Endothelial cell of hepatic sinusoid (primary cell): ENCODE measurements around the gene KCNN3.
"Not testable (repeated sequence)": the region's sequence is repeated elsewhere in the genome, so short reads cannot be mapped to it uniquely, and the experiment has no call there.

Experiments used
- in situ Hi-C: cut with HindIII; loops from 2 replicates; pipeline ENCODE4 v1.10.0; 2017; ENCODE audit warnings: low sequenced_read_pairs

Gene KCNN3

DNA sequence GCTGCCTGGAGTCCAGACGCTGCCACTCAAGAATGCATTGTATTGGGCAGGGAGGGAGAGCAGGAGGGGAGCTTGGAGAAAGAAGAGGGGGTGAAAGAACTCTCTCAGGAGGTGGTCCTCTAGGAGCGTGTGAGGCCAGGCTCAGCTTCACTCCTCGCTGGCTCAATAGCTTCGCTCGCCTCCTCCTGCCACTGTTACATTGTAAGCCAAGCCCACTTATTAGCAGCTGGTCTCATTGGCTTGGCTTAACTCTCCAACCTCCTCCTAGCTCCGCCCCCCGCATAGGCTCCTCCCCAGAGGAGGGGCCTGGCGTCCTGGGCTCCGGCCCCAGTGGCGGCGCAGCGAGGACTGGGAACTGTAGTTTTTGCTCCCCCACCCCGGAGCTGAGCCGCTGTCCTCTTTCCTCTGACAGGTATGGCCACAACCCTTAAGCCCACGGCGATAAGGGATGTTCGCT, at the start of gene KCNN3:
Gene KCNN3 (minus strand): TSS at position 167 of the 457 bp plus-strand sequence. CDS start 317 bp downstream, outside the sequence.
- in situ Hi-C loops: loop anchor here (5.0 to 10.0 kb wide), 2 partner anchors 42 to 145 kb away; no protein-coding TSS in a partner anchor

DNA sequence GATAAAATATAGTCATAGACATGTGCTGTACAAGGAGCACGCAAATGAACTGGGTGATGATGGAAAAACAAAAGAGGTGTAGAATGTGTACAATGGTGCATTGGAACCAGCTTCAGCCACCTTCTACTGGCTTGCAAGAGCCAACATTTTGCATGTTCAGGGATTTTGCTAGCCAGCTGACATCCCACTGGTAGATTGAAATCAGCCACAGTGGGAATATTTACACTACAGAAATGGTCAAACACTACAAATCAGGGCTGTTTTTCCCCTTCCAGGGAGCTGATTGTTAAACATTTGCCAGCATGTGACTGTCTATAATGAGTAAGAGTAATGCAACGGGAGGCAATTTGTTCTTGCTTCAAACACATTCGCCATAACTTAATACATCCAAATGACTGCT, 43.2 kb upstream of the KCNN3 start:
- in situ Hi-C loops: loop anchor here (5.0 to 10.0 kb wide), 5 partner anchors 41 to 128 kb away; partner anchors contain the start of genes KCNN3 and PBXIP1

DNA sequence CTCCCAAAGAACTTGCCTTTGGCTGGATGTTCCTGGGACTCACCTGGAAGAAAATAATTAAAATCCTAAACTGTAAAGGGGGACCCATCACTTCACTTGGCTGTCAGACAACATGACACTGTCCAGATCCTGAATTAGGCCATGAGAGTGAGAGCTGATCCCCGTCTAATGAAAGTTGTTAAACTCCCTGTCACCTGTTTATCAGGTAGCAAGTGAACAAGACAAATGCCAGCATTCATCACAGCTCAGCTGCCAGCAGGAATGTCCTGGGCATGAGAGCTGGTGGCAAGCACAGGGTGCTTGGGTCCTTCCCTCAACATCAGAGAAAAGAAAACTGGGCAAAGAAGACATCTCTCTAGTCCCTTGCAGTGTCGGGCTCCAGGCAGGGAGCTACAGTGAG, 42.7 kb upstream of the KCNN3 start:
- in situ Hi-C loops: loop anchor here (5.0 to 10.0 kb wide), 5 partner anchors 40 to 128 kb away; partner anchors contain the start of genes KCNN3 and PBXIP1

DNA sequence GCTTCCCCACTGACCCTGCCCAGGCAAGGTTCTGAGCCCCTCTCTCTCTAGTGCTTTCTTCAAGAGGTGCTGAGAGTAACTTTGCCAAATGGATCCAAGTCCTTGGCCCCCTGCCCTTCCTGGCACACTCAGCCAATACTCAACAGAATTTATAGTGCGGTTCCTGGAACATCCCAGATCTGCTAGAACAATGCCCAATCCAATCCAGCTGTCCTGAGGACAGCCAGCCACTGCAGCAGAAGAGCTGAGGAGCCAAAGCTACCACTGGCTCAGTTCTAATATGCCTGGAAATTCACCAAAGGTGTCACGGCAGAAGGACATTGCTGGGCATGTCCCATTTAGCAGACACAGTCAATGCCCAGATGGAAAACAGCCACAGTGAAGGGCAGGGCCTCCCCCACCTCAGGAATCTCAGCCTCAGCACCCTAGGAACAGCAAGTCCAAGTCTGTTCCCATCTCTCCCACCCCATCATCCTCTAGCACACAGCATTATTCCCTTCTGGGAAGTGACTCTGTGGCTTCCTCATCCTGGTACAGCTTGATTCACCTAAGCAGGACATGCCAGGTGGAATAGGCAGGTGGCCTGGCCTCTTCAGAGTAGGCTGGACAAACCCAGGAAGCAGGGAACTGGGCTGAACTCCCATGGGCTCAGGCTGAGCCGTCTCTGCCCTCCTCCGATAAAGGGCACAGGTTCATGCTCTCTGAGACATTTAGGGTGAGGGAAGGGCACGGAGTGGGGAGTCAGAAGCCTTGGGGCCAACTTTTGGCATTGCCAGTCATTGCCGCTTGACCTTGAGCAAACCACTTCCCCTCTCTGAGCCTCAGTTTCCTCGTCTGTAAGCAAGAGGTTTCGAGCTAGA, 41.8 kb upstream of the KCNN3 start:
- in situ Hi-C loops: loop anchor here (5.0 to 10.0 kb wide), 5 partner anchors 40 to 127 kb away; partner anchors contain the start of genes KCNN3 and PBXIP1

DNA sequence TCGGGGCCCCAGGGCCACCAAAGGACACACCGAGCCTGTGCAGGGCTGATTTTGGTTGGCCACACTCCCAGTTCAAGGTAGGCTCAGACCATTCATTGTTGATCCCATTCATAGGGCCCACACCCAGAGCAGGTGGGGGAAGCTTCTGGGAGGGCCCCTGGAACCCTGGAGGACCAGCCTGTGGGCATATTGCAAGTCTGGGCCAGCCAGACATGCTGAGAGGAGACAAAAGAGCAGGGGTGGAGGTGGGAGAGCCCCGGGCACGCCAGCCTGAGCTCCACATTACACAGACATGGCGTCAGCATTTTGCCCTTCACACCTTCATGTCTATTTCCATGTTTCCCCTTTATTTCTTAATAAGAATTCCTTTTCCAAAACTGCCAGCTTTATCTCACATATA, 40.8 kb upstream of the KCNN3 start:
- in situ Hi-C loops: loop anchor here (5.0 to 10.0 kb wide), 5 partner anchors 39 to 126 kb away; partner anchors contain the start of genes KCNN3 and PBXIP1

DNA sequence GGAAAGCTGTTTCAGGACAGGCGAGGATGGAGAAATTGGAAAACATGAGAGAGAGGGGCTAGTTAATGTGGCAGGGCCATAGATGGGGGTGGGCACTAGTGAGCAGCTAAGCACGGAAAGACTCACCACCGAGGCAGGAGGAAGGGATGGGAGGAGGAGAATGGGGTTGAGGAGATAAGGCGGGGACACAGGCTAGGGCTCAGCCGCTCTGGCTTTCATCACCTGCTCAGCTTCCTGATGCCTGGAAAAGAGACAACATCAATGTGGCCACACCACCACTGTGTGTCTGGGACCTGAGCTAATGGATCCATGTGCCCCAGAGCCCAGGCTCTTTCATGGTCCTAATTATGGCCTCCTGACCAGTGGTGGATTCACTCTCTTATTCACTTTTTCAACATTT, 38.9 kb upstream of the KCNN3 start:
- in situ Hi-C loops: no loop called here

DNA sequence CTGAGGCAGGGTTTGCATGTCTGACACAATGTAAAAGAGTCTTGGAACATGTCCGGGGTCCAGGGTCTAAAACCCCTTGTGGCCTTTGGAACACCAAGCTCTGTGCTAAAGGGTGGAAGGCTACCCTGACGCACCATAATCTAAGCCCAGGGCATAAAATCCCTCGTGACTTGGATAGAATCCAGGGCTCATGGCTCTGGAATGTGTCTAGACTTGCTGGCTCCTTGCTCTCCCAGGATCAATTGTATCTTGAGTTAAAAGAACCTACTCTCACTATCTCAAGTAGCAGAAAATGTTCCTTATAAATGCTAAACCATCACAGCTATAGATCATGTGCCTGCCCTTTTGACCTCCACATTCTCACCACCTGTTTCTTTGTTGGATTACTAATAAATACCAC, 38.0 kb upstream of the KCNN3 start:
- in situ Hi-C loops: not testable (repeated sequence)

DNA sequence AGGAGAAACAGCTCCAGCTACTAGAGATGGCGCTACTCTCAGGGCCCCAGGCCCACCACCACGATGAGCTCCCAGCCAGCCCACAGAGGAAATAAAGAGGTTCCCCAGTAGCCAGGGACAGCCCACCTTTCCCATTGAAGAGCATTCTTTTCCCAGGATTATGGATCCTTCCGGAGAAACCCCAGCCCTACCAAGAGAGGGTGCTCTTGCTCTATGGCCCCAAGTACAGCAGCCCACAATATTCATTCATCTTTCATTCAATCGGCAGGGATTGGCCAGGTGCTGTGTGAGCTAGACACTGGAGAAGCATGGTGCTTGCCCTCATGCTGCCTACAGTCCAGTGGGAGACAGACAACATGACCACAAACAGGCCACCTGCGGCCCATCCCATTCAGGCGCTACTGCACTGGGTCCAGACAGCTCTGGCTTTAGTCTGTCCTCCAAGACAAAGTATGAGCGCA, 36.6 kb upstream of the KCNN3 start:
- in situ Hi-C loops: no loop called here

DNA sequence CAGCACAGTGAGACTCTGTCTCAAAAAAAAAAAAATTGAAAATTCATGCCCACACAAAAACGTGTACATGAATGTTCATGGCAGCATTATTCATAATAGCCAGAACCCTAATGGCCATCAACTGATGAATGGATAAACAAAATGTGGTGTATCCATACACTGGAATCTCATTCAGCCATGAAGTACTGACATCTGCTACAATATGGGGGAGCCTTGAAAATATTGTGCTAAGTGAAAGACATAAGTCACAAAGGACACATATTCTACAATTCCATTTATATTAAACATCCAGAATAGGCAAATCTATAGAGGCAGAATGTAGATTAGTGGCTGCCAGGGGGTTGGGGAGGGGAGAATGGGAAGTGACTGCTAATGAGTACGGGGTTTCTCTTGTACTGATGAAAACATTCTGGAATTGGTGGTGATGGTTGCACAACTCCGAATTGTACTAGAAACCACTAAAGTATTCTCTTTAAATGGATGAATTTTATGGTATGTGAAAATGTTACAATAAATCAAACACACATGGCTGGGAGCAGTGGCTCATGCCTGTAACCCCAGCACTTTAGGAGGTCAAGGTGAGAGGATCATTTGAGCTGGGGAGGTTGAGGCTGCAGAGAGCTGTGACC, 33.0 kb upstream of the KCNN3 start:
- in situ Hi-C loops: no loop called here

DNA sequence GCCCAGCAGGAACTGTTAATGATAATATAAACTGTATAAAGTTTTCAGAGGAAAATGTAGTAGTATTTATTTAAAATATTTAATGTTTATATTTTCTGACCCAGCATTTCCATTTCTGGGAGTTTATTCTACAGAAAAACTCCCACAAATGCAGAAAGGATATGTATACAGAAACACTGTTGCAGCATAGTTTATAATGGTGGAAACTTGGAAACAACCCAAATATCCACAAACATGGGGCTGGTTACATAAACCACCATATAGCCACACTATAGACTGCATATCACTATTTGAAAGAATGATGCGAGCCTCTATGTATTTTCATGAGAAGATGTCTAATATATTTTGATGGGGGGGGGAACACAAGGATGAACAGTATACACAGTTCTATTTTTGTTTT, 31.5 kb upstream of the KCNN3 start:
- in situ Hi-C loops: no loop called here

DNA sequence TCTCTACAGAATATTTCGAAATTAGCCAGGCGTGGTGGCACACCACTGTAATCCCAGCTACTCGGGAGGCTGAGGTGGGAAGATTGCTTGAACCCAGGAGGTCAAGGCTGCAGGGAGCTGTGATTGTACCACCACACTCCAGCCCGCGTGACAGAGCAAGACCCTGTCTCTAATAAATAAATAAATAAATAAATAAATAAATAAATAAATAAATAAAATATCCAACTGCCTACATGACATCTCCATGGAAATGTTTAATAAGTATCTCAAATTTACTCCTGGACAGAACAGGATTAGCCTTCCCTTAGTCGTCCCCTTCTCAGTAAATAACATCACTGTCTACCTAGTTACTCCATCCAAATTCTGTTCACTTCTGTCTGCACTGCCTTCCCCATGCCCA, 29.0 kb upstream of the KCNN3 start:
- in situ Hi-C loops: no loop called here

DNA sequence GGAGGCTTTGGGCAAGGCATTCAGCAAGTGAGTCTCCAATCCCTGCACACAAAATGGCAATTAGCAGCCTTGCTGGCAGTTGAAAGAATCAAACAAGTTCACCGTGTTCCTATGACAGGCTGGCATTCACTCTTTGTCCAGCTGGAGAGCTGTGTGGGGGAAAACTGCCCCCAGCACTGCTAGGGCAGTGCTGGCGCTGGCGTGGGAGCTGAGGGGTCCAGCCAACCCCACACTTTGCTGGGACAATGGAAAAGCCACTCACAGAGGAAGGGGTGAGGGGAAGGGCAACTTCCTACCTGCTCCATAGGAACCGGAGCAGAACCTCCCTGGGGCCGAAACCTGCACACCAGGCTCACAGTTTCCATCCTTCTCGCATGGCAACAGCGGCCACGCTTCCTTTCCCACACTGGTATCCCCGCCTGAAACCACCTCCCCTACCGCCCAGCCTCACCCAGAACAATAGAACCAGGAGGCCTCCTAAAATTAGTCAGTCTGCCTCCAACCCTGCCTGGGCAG, 26.7 kb upstream of the KCNN3 start:
- in situ Hi-C loops: no loop called here

DNA sequence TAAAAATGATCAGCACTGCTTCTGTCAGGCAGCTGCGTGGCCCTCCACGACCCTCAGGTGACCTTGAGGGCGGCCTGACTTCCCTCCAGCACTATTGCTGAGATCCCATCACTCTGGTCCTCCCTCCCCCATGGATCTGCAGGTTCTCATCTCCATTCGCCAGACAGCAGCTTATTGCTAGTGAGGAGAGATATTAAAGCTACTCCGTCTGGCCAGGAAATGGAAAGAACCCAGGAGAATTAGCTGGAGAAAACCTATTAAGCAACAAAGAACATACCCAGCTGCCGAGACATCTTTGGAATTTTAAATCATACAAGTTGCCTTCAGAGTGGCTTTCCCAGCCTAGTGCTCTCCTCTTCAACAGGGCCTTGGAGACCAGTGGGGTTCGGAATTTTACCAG, 25.7 kb upstream of the KCNN3 start:
- in situ Hi-C loops: no loop called here

DNA sequence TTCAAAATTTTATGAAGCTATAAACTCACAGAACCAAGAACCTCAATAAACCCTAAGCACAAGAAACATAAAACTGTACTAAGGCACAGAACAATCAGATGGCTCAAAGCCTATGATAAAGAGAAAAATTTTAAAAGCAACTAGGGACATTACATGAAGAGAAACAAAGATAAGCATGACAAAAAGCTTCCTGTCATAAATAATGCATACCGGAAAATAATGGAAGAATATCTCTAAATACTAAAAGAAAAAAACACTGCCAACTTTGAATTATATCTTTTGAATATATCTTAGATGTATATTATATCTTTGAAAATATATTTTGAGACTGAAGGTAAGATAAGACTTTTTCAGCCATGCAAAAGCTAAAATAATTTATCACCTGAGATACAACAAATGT, 21.4 kb upstream of the KCNN3 start:
- in situ Hi-C loops: no loop called here

DNA sequence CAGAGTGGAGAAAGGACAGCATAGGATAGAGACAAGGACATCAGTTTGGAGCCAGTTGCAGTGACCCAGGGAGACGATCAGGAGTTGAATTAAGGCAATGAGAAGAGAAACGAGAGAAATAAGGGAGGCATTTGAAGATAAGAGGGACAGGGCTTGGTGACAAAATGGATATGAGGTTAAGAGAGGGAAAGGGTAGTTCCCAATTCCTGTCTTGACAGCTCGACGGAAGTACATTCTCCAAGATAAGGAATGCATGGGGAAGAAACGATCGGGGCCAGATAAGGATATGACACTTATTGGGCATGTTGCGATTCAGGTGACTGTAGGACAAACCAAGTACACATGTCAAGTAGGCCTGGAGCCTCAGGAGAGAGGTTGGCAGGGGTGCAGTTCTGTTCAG, 18.7 kb upstream of the KCNN3 start:
- in situ Hi-C loops: no loop called here

DNA sequence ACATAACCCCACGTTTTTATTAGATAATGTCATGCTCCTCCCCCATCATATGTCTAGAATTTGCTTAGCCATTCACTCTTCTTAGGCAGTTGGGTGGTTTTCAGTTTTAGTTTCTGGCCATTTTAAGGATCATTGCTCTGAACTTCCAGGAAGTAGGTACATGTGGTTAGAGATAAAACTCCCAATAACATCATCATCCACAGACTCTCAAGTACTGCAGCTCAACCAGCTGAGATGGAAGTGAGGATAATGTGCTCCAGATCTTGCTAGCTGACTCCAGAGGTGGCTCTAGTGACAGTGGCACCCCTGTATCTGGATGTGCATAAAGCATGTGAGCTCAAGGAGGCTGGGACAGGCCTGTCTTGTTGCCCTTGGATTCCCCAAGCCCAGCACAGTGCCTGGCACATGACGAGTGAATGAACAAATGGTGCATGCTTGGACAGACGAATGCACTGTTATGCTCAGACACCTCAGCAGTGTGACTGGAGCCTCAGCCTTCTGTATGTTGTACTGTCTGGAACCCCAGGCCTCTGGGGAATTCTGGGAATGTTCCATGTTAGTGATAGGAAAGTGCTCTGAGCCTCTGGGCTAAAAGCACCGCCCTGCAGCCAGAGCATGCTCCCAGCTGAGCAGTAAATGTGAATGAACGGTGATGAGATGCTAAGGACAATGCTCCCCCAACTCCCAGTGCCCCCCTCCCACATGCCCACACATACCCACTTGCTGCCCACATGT, 16.4 kb upstream of the KCNN3 start:
- in situ Hi-C loops: no loop called here

DNA sequence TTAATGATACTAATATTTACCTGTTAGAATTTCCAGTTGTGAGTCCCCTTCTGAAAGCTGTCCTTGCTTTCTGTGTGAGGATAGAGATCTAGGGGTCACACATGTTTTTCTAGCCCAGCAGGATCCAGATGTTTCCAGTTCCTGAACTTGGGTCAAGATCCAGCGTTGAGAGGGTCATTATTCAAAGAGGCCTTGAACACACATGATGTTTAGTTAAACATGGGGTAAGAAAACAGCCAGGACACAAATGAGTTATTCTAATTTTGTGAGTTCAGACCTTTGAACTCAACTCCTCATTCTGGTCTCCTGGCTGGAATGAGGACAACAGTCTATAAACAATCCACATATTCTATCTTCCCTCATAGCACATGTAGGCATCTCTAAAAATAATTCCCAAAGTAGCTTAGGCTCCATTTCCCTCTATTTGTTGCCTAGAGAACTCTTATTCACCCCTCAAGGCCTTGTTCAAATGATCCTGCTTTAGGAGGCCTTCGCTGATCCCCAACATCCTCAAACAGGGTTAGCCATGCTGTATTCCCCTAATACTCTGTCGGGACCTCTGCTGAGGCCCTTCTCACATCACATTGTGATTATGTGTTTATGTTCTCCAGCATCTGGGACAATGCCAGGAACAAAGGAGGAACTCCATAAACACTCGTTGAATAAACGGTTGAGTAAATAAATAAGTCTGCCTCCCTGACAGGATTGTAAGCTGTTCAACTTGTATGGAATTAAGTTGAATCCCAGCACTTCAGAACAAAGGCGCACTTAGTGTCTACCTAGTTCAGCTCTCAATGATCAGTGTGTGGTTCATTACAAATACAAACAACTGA, 15.0 kb upstream of the KCNN3 start:
- in situ Hi-C loops: loop anchor here (5.0 kb wide), 1 partner anchor 58 kb away; no protein-coding TSS in a partner anchor

DNA sequence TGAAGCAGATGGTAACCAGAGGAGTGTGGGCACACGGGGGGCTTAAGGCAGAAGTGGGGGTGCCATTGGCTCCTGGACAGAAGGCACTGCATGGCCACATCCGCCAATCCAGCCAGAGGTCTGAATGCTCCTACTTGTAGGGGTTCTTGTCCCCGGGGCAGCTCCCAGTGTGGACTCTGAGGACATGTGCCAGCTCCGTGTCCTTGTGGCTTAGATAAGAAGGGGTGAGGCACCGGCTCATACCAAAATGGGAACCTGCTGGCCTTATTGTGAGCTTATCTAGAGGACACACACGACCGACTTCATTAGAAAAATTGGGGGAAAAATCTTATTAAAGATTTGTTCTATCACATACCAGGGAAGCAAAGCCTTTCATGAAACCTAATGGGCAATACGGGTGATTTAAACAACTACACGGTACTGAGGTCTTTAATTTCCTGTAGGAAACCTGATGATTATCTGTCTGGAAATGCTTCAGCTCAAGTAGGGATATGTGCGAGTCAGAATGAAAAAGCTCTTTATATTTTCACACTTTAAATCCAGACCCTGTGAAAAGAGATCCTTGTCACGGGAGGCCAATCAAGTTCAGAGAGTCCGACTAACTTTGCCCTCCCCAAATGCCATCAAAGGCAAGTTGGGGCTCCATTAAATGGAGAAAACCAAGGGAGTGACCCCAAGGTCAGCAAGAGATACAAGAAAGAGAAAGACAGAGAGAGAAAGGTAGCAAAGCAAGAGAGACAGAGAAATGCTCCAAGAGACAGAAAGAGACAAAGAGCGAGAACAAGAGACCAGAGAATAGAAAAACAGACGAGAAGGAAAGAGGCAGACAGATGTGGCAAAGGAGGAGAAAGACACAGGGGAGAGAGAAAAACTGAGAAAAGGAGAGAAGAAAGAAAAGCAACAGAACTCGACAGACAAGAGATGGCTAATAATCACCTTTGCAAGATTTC, 14.1 kb upstream of the KCNN3 start:
- in situ Hi-C loops: loop anchor here (5.0 kb wide), 1 partner anchor 57 kb away; no protein-coding TSS in a partner anchor
